SK-N-SH treated with all-trans-retinoic acid at 6 μM for 48 hours (cell line): ENCODE measurements around the gene HSF2BP.

ENCODE experiments used
- CSDC2 ChIP-seq: fragments of 250-450 bp; sonication (Bioruptor Pico); IDR thresholded peaks from 2 replicates; pipeline ENCODE4 v1.5.0; 2020; ENCODE audit warnings: mild to moderate bottlenecking, moderate library complexity
- PPARA ChIP-seq: fragments of 250-450 bp; sonication (Bioruptor Pico); IDR thresholded peaks from 2 replicates; pipeline ENCODE4 v1.5.0; 2020; ENCODE audit warnings: mild to moderate bottlenecking, borderline replicate concordance
- ZFP30 ChIP-seq: fragments of 450-650 bp; formaldehyde crosslinking; IDR thresholded peaks from 2 replicates; pipeline ENCODE4 v1.5.0; 2022; ENCODE audit warnings: mild to moderate bottlenecking, moderate library complexity

DNA sequence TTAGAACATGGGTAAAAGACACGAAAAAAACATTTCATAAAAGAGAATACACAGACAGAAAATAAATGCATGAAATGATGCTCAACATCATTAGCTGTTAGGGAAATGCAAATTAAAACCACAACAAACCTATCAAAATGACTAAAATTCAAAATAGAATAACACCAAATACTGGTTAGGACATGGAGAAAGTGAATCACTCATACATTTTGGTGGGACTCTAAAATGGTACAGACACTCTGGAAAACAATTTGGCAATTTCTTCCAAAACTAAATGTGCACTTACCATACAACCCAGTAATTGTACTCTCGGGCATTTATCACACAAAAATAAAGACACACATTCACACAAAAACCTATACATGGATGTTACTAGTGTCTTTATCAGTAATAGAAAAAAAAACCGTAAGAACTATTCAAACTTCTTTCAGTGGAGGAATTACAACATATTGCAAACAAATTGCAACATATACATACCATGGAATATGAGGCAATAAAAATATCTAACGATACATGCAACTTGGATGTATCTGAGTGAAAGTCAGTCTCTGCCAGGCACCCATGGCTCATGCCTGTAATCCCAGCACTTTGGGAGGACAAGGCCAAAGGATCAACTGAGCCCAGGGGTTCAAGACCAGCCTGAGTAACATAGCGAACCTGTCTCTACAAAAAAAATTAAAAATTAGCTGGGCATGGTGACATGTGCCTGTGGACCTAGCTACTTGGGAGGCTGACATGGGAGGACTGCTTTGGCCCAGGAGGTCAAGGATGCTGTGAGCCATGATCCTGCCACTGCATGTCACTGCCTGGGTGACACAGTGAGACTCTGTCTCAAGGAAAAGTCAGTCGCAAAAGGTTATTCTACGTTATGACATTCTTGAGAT, 19.6 kb downstream of the HSF2BP start:
- TF ChIP-seq CSDC2 (no peak), PPARA (CRISPR knock-in tag) (no peak), ZFP30 (no peak)
